Prostate gland (tissue), 2 donors: ENCODE data around the gene CSNK1E.

Experiments used
- POLR2A ChIP-seq: fragments of 450-650 bp; IDR thresholded peaks from one replicate; pipeline ENCODE4 v1.6.1; 2016; ENCODE audit warnings: antibody characterized with exemption, mild to moderate bottlenecking
- POLR2AphosphoS5 ChIP-seq: sonication (generic); formaldehyde crosslinking; IDR thresholded peaks from one replicate; pipeline ENCODE4 v1.6.1; 2017; ENCODE audit warnings: antibody characterized with exemption
- TF ChIP-seq, protein P1 (sequence below), 4 experiments: fragments of 200-600 bp in 2 of 4; fragments of 450-650 bp in 2 of 4; sonication (generic) in 2 of 4; IDR thresholded peaks; 1 replicate in 3 of 4; 2 replicates in 1 of 4; pipeline ENCODE4 v1.5.1; 2016 to 2019; ENCODE audit warnings: antibody characterized with exemption in 4 of 4, mild to moderate bottlenecking in 2 of 4, moderate library complexity in 2 of 4

DNA sequence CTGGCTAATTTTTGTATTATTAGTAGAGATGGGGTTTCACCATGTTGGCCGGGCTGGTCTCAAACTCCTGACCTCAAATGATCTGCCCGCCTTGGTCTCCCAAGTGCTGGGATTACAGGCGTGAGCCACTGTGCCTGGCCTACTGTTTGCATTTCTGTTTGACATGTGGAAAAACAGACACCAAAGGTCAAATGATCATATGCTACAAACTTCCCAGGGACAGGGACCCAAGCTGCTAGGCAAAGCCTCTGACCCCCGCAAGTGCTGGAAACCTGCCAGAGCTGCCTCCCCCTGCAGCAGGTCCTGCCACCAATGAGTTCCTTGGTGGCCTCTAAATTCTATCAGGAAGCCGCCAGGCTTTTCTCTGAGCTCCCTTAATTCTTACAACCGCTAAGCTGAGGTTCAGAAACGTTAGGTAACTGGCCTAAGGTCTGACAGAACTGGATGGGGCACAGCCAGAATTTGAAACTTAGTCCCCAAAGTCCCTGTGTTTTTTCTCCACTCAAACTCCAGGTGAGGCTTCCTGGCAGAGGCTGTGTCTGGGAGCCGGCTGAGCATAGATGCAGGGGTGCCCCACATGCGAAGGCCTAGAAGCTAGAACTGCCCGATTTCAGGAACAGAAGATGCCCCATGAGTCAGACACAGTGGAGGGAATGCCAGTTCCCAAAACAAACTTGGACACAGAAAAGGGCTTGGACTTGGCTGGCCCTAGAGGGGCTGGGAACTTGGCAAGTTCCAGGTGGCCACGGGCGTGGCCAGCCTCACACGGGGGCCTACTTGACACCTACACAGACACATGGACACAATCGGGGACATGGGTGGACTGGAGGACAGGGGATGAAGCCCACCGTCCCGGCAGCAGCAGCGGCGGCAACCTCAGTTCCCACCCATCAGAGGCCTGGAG lies 7.4 kb downstream of the CSNK1E start:
- TF ChIP-seq, protein P1, sequence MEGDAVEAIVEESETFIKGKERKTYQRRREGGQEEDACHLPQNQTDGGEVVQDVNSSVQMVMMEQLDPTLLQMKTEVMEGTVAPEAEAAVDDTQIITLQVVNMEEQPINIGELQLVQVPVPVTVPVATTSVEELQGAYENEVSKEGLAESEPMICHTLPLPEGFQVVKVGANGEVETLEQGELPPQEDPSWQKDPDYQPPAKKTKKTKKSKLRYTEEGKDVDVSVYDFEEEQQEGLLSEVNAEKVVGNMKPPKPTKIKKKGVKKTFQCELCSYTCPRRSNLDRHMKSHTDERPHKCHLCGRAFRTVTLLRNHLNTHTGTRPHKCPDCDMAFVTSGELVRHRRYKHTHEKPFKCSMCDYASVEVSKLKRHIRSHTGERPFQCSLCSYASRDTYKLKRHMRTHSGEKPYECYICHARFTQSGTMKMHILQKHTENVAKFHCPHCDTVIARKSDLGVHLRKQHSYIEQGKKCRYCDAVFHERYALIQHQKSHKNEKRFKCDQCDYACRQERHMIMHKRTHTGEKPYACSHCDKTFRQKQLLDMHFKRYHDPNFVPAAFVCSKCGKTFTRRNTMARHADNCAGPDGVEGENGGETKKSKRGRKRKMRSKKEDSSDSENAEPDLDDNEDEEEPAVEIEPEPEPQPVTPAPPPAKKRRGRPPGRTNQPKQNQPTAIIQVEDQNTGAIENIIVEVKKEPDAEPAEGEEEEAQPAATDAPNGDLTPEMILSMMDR (IDR thresholded peaks at IDR 0.05) = no peak
- TF ChIP-seq POLR2A (no peak), POLR2AphosphoS5 (no peak)
